HG03457 (cell line): ENCODE data around the gene DLST.
"Not testable (repeated sequence)": the region's sequence is repeated elsewhere in the genome, so short reads cannot be mapped to it uniquely, and the experiment has no call there.

Source experiments
- ATAC-seq: cut with Tn5 transposase; IDR thresholded peaks from one replicate; pipeline ENCODE4 v1.9.1; 2021; ENCODE audit warnings: moderate number of reproducible peaks; ENCODE audit not compliant: unreplicated experiment

Gene DLST

GRCh38 chr14:74915426-74915825 is 33.7 kb downstream of the DLST start:
- ATAC-seq = no peak

GRCh38 chr14:74915826-74916225 is 34.1 kb downstream of the DLST start:
- no peak for ATAC-seq

- no peak for ATAC-seq
Observed at GRCh38 chr14:74917178-74917543, 35.4 kb downstream of the DLST start.

GRCh38 chr14:74917646-74918081 is 35.9 kb downstream of the DLST start:
- ATAC-seq = no peak

- no peak for ATAC-seq
Observed at GRCh38 chr14:74918380-74918779, 36.7 kb downstream of the DLST start.

- ATAC-seq = no peak
Observed at GRCh38 chr14:74919421-74920165, 37.9 kb downstream of the DLST start.

GRCh38 chr14:74920281-74920680 is 38.6 kb downstream of the DLST start:
- ATAC-seq = no peak

- ATAC-seq = no peak
Observed at GRCh38 chr14:74921053-74921620, 39.4 kb downstream of the DLST start.

GRCh38 chr14:74921987-74922751 is 40.5 kb downstream of the DLST start:
- ATAC-seq = no peak

- ATAC-seq = peak; percentile 80
Observed at GRCh38 chr14:74922752-74923401, 41.2 kb downstream of the DLST start, which contains the start of gene RPS6KL1. Gene RPS6KL1, minus strand, starts transcription at chr14:74923260. Its CDS starts 1,719 bp downstream, at chr14:74921541.

GRCh38 chr14:74924061-74924460 is 42.3 kb downstream of the DLST start:
- no peak for ATAC-seq

GRCh38 chr14:74927225-74927624 is 45.5 kb downstream of the DLST start:
- no peak for ATAC-seq

- ATAC-seq = no peak
Observed at GRCh38 chr14:74929242-74929641, 47.5 kb downstream of the DLST start.

- ATAC-seq = not testable (repeated sequence)
Observed at GRCh38 chr14:74931744-74932143, 50.0 kb downstream of the DLST start.

GRCh38 chr14:74932401-74932901 is 50.7 kb downstream of the DLST start:
- no peak for ATAC-seq

- ATAC-seq = not testable (repeated sequence)
Observed at GRCh38 chr14:74932936-74933335, 51.2 kb downstream of the DLST start.

- ATAC-seq = no peak
Observed at GRCh38 chr14:74934041-74934440, 52.3 kb downstream of the DLST start.

GRCh38 chr14:74934476-74935359 is 53.0 kb downstream of the DLST start:
- ATAC-seq = no peak

- no peak for ATAC-seq
Observed at GRCh38 chr14:74935360-74935680, 53.6 kb downstream of the DLST start.

- ATAC-seq = no peak
Observed at GRCh38 chr14:74936151-74936550, 54.4 kb downstream of the DLST start.
